Trophoblast cell (in vitro differentiated cells and primary cell): ENCODE data around the gene ENTPD1.

Experiments
- DNase-seq, 2 donors: peaks; one replicate each; pipeline ENCODE4 v3.0.0-alpha.2; 2016
- H2AFZ ChIP-seq: 2 replicates; pipeline ENCODE4 v1.6.1; 2013; ENCODE audit warnings: low read length, moderate library complexity, mild to moderate bottlenecking; ENCODE audit not compliant: insufficient read depth, poor library complexity
- H2AK5ac ChIP-seq: 2 replicates; pipeline ENCODE4 v1.6.1; 2013; ENCODE audit warnings: mild to moderate bottlenecking, low read length
- H2BK120ac ChIP-seq: 2 replicates; pipeline ENCODE4 v1.6.1; 2013; ENCODE audit warnings: low read length, mild to moderate bottlenecking, moderate library complexity; ENCODE audit not compliant: insufficient read depth, poor library complexity
- H2BK12ac ChIP-seq: 2 replicates; pipeline ENCODE4 v1.6.1; 2013; ENCODE audit warnings: mild to moderate bottlenecking, low read length, moderate library complexity
- H2BK5ac ChIP-seq: 2 replicates; pipeline ENCODE4 v1.6.1; 2013; ENCODE audit warnings: low read length, low read depth, moderate library complexity, mild to moderate bottlenecking; ENCODE audit not compliant: poor library complexity
- H3K14ac ChIP-seq: 2 replicates; pipeline ENCODE4 v1.6.1; 2013; ENCODE audit warnings: mild to moderate bottlenecking, low read length
- H3K18ac ChIP-seq: 2 replicates; pipeline ENCODE4 v1.6.1; 2013; ENCODE audit warnings: mild to moderate bottlenecking, low read length
- H3K23ac ChIP-seq: 2 replicates; pipeline ENCODE4 v1.6.1; 2013; ENCODE audit warnings: low read length
- H3K27ac ChIP-seq: 2 replicates; pipeline ENCODE4 v1.5.1; 2013; ENCODE audit warnings: low read depth, mild to moderate bottlenecking, inconsistent platforms, low read length, moderate library complexity
- H3K27me3 ChIP-seq: 2 replicates; pipeline ENCODE4 v1.6.1; 2013; ENCODE audit warnings: inconsistent platforms, mild to moderate bottlenecking, low read length, moderate library complexity; ENCODE audit not compliant: insufficient read depth
- H3K36me3 ChIP-seq, 2 experiments: 1 replicate in 1 of 2; 2 replicates in 1 of 2; pipeline ENCODE4 v1.6.1; 2013; ENCODE audit warnings: low read length in 2 of 2, mild to moderate bottlenecking in 2 of 2, moderate library complexity in 1 of 2; ENCODE audit not compliant: insufficient read depth in 2 of 2, control insufficient read depth in 1 of 2
- H3K4ac ChIP-seq: 2 replicates; pipeline ENCODE4 v1.6.1; 2013; ENCODE audit warnings: low read depth, mild to moderate bottlenecking, low read length, moderate library complexity
- H3K4me1 ChIP-seq, 2 experiments: 1 replicate in 1 of 2; 2 replicates in 1 of 2; pipeline ENCODE4 v1.6.1; 2013; ENCODE audit warnings: low read length in 2 of 2, mild to moderate bottlenecking in 2 of 2, moderate library complexity in 1 of 2; ENCODE audit not compliant: insufficient read depth in 2 of 2, control insufficient read depth in 1 of 2
- H3K4me2 ChIP-seq: 2 replicates; pipeline ENCODE4 v1.6.1; 2013; ENCODE audit warnings: inconsistent platforms, mild to moderate bottlenecking, low read length, moderate library complexity
- H3K4me3 ChIP-seq: 2 replicates; pipeline ENCODE4 v1.5.1; 2013; ENCODE audit warnings: mild to moderate bottlenecking, low read depth, low read length, inconsistent platforms
- H3K79me1 ChIP-seq: one replicate; pipeline ENCODE4 v1.6.1; 2013; ENCODE audit warnings: low read length
- H3K79me2 ChIP-seq: 2 replicates; pipeline ENCODE4 v1.6.1; 2013; ENCODE audit warnings: low read length, mild to moderate bottlenecking; ENCODE audit not compliant: control insufficient read depth, insufficient read depth, poor library complexity
- H3K9ac ChIP-seq: 2 replicates; pipeline ENCODE4 v1.6.1; 2013; ENCODE audit warnings: mild to moderate bottlenecking, low read length
- H3K9me3 ChIP-seq: 2 replicates; pipeline ENCODE4 v1.6.1; 2013; ENCODE audit warnings: low read depth, mild to moderate bottlenecking, control low read depth, inconsistent platforms, low read length; ENCODE audit not compliant: insufficient read depth
- H4K12ac ChIP-seq: 2 replicates; pipeline ENCODE4 v1.6.1; 2013; ENCODE audit warnings: low read depth, mild to moderate bottlenecking, low read length, moderate library complexity
- H4K8ac ChIP-seq: 2 replicates; pipeline ENCODE4 v1.6.1; 2013; ENCODE audit warnings: low read depth, mild to moderate bottlenecking, low read length, moderate library complexity
- H4K91ac ChIP-seq: one replicate; pipeline ENCODE4 v1.6.1; 2013; ENCODE audit warnings: low read depth, mild to moderate bottlenecking, low read length, moderate library complexity
- WGBS: extraction: QIAGEN DNeasy Blood & Tissue Kit; methylation state at CpG from one replicate; pipeline ENCODE4 v1.1.7; 2013; ENCODE audit warnings: missing lambda C conversion rate; ENCODE audit not compliant: insufficient read length, insufficient coverage; ENCODE audit errors: extremely low coverage; 5-methylcytosine and 5-hydroxymethylcytosine counted together

Gene ENTPD1

GRCh38 chr10:95810198-95810976, 54.4 kb downstream of the ENTPD1 start:
- peaks cover 0 to 7% of the 10 kb centered on the region in 2 experiments for H3K4me1 ChIP-seq
- WGBS: no CpG with 5 or more reads among the region's 20 CpGs
- H3K4ac ChIP-seq: no peak overlapping the region
- H3K18ac ChIP-seq: no peak overlapping the region
- no peak for DNase-seq
- H2AK5ac ChIP-seq: no peak overlapping the region
- H4K91ac ChIP-seq: no peak overlapping the region
- no peaks in the 10 kb centered on the region for H3K79me1 ChIP-seq
- no peak overlapping the region for H4K12ac ChIP-seq
- H3K23ac ChIP-seq: no peak overlapping the region
- no peak overlapping the region for H4K8ac ChIP-seq
- no peak overlapping the region for H3K4me3 ChIP-seq
- H3K14ac ChIP-seq: no peak overlapping the region
- H3K9me3 ChIP-seq: peaks cover 18% of the 10 kb centered on the region
- no peak overlapping the region for H2BK5ac ChIP-seq
- no peak overlapping the region for H3K9ac ChIP-seq
- peaks cover 0 to 5% of the 10 kb centered on the region in 2 experiments for H3K36me3 ChIP-seq
- H3K79me2 ChIP-seq: no peaks in the 10 kb centered on the region
- H3K27me3 ChIP-seq: no peaks in the 10 kb centered on the region
- H2BK120ac ChIP-seq: no peak overlapping the region
- H3K4me2 ChIP-seq: no peak overlapping the region
- H3K27ac ChIP-seq: no peak overlapping the region
- no peak overlapping the region for H2AFZ ChIP-seq
- H2BK12ac ChIP-seq: no peak overlapping the region

DNA sequence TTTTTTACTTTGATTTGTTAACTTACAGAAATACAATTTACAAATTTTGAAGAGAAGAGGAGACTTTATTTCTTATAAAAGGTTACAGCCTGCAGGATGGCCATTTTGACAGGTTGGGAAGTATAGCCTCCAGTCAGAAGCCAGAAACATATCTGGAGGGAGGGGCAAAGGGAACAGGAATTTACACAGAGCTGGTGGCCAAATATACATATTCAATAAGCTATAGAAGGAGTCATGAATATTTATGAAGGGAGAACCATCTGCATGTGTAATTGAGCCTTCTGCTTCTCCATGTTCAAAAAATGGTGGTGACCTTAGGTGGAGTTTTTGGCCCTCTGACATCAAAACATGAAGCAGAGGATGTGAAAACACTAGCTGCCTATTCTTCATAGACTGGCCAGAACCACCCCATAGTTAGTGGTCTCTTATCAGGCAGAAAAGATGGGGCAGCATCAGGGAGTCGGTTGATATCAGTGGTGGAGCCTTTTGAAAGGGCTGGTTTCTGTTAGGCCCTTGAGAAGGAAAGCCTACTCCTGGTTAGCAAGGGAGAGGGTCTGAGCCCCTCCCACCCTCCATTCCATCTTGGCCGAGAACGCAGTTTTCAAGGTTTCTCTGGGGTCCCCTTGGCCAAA, 57.2 kb downstream of the ENTPD1 start:
- no peak overlapping the region for H3K18ac ChIP-seq
- no CpG with 5 or more reads among the region's 3 CpGs for WGBS

GRCh38 chr10:95814011-95814727, 58.2 kb downstream of the ENTPD1 start:
- Histone ChIP-seq H3K27ac (peak overlapping the region; percentile 12), H2BK12ac (peak overlapping the region; percentile 42), H3K4me1 (peaks cover 6 to 17% of the 10 kb centered on the region in 2 experiments), H3K18ac (no peak overlapping the region), H4K91ac (no peak overlapping the region), H4K8ac (no peak overlapping the region), H3K9me3 (peaks cover 15% of the 10 kb centered on the region), H3K36me3 (peaks cover 0 to 5% of the 10 kb centered on the region in 2 experiments), H4K12ac (no peak overlapping the region), H3K23ac (no peak overlapping the region), H3K79me1 (peaks cover 5% of the 10 kb centered on the region), H3K4me2 (no peak overlapping the region), H2AFZ (no peak overlapping the region), H2AK5ac (no peak overlapping the region), H3K14ac (no peak overlapping the region), H3K27me3 (no peaks in the 10 kb centered on the region), H3K4ac (no peak overlapping the region), H2BK5ac (no peak overlapping the region), H3K9ac (no peak overlapping the region), H3K79me2 (no peaks in the 10 kb centered on the region), H2BK120ac (no peak overlapping the region), H3K4me3 (no peak overlapping the region)
- WGBS: no CpG with 5 or more reads among the region's 7 CpGs
- peak in 1 of 2 donors; percentile 44 for DNase-seq

More for the DNA sequence above, 57.2 kb downstream of the ENTPD1 start:
- no peak overlapping the region for H2AFZ ChIP-seq
- no peak overlapping the region for H3K4me3 ChIP-seq
- peaks cover 4 to 12% of the 10 kb centered on the region in 2 experiments for H3K4me1 ChIP-seq
- no peaks in the 10 kb centered on the region for H3K27me3 ChIP-seq
- peaks cover 0 to 5% of the 10 kb centered on the region in 2 experiments for H3K36me3 ChIP-seq
- no peak overlapping the region for H2BK5ac ChIP-seq
- peaks cover 2% of the 10 kb centered on the region for H3K79me1 ChIP-seq
- H2BK120ac ChIP-seq: no peak overlapping the region
- no peak overlapping the region for H2BK12ac ChIP-seq
- no peak overlapping the region for H3K23ac ChIP-seq
- H3K79me2 ChIP-seq: no peaks in the 10 kb centered on the region
- no peak overlapping the region for H3K27ac ChIP-seq
- no peak overlapping the region for H4K91ac ChIP-seq
- H4K12ac ChIP-seq: no peak overlapping the region
- no peak overlapping the region for H2AK5ac ChIP-seq
- no peak overlapping the region for H3K4me2 ChIP-seq
- peaks cover 16% of the 10 kb centered on the region for H3K9me3 ChIP-seq
- DNase-seq: no peak
- H3K4ac ChIP-seq: no peak overlapping the region
- H4K8ac ChIP-seq: no peak overlapping the region
- H3K9ac ChIP-seq: no peak overlapping the region
- no peak overlapping the region for H3K14ac ChIP-seq

DNA sequence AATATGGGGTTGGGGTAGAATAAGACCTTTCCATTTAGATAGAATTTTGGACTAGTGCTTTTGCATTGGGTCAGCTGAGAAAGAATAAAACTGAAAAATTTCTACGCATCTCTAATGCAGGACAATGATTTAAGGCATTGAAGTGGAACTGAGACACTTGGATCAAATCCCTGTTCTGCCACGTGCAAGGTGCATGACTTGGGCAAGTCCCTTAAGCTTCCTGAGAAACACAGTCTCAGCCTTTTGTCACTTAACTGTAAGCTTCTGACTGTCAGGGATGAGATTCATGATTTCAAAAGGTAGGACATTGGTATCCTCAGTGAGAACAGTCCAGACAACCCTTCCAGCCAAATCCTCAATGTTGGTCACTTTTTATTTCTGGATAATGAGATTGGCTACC, 59.2 kb downstream of the ENTPD1 start:
- H3K27me3 ChIP-seq: no peaks in the 10 kb centered on the region
- no CpG with 5 or more reads among the region's 2 CpGs for WGBS
- no peaks in the 10 kb centered on the region for H3K36me3 ChIP-seq
- H3K14ac ChIP-seq: no peak overlapping the region
- no peak overlapping the region for H3K23ac ChIP-seq
- no peak overlapping the region for H2BK12ac ChIP-seq
- no peak overlapping the region for H3K4me2 ChIP-seq
- H2BK120ac ChIP-seq: no peak overlapping the region
- no peak for DNase-seq
- H3K27ac ChIP-seq: no peak overlapping the region
- H2AFZ ChIP-seq: no peak overlapping the region
- H2AK5ac ChIP-seq: no peak overlapping the region
- H2BK5ac ChIP-seq: no peak overlapping the region
- no peak overlapping the region for H3K18ac ChIP-seq
- H3K4me3 ChIP-seq: no peak overlapping the region
- H4K8ac ChIP-seq: no peak overlapping the region
- peaks cover 5% of the 10 kb centered on the region for H3K9me3 ChIP-seq
- H3K79me1 ChIP-seq: peaks cover 5% of the 10 kb centered on the region
- no peaks in the 10 kb centered on the region for H3K79me2 ChIP-seq
- no peak overlapping the region for H4K91ac ChIP-seq
- no peak overlapping the region for H3K4ac ChIP-seq
- H3K9ac ChIP-seq: no peak overlapping the region
- peaks cover 6 to 18% of the 10 kb centered on the region in 2 experiments for H3K4me1 ChIP-seq
- H4K12ac ChIP-seq: no peak overlapping the region
